Medulla oblongata (tissue), 1 donor: ENCODE measurements around the gene FKBP15.
A peak's percentile ranks its signal among the peaks of the same experiment; 100 is the strongest.
"Not testable (repeated sequence)": the region's sequence is repeated elsewhere in the genome, so short reads cannot be mapped to it uniquely, and the experiment has no call there.

Experiments used
- DNase-seq: peaks from one replicate; pipeline ENCODE4 v3.0.0-alpha.2; 2015; ENCODE audit errors: extremely low spot score

Gene FKBP15

GRCh38 chr9:113235701-113236255 lies 14.7 kb upstream of the FKBP15 start:
- DNase-seq = not testable (repeated sequence)

- no peak for DNase-seq
Measured at GRCh38 chr9:113231701-113232100, 10.6 kb upstream of the FKBP15 start.

- no peak for DNase-seq
Measured at GRCh38 chr9:113228130-113228665, 7.1 kb upstream of the FKBP15 start.

GRCh38 chr9:113227436-113227835 lies 6.4 kb upstream of the FKBP15 start:
- DNase-seq = no peak

GRCh38 chr9:113223963-113224362 lies 2.9 kb upstream of the FKBP15 start:
- DNase-seq = no peak

GRCh38 chr9:113222482-113222841 lies 1.4 kb upstream of the FKBP15 start:
- DNase-seq = no peak

- peak; percentile 26 for DNase-seq
Measured at GRCh38 chr9:113221800-113222481, 864 bp upstream of the FKBP15 start.

- DNase-seq = peak; percentile 21
Measured at GRCh38 chr9:113220467-113221002, 542 bp downstream of the FKBP15 start.

- DNase-seq = peak; percentile 40
Measured at GRCh38 chr9:113219969-113220368, 1.1 kb downstream of the FKBP15 start.

- peak; percentile 62 for DNase-seq
Measured at GRCh38 chr9:113219186-113219936, 1.7 kb downstream of the FKBP15 start.

GRCh38 chr9:113216406-113216805 lies 4.7 kb downstream of the FKBP15 start:
- DNase-seq = no peak

GRCh38 chr9:113215132-113215531 lies 5.9 kb downstream of the FKBP15 start:
- no peak for DNase-seq

- DNase-seq = peak; percentile 66
Measured at GRCh38 chr9:113210815-113211214, 10.3 kb downstream of the FKBP15 start.

GRCh38 chr9:113205861-113206260 lies 15.2 kb downstream of the FKBP15 start:
- no peak for DNase-seq

GRCh38 chr9:113205432-113205831 lies 15.6 kb downstream of the FKBP15 start:
- no peak for DNase-seq

- no peak for DNase-seq
Measured at GRCh38 chr9:113199683-113200329, 21.3 kb downstream of the FKBP15 start.

GRCh38 chr9:113192455-113192854 lies 28.6 kb downstream of the FKBP15 start:
- no peak for DNase-seq

GRCh38 chr9:113187929-113188595 lies 33.0 kb downstream of the FKBP15 start:
- peak; percentile 70 for DNase-seq

GRCh38 chr9:113186137-113186755 lies 34.8 kb downstream of the FKBP15 start:
- DNase-seq = no peak

GRCh38 chr9:113185271-113185670 lies 35.8 kb downstream of the FKBP15 start:
- peak; percentile 47 for DNase-seq

GRCh38 chr9:113184539-113184938 lies 36.5 kb downstream of the FKBP15 start:
- DNase-seq = no peak
